ENCODE measurements around the gene LRMDA.

The LRMDA gene

GRCh38 chr10:76001461-76001860 is 570.0 kb downstream of the LRMDA start:
- TF ChIP-seq CTCF (IDR thresholded peaks at IDR 0.05) = no peak
- Histone ChIP-seq H3K4me1 (no peaks in the 10 kb centered on the region), H3K27ac (no peak overlapping the region)

DNA sequence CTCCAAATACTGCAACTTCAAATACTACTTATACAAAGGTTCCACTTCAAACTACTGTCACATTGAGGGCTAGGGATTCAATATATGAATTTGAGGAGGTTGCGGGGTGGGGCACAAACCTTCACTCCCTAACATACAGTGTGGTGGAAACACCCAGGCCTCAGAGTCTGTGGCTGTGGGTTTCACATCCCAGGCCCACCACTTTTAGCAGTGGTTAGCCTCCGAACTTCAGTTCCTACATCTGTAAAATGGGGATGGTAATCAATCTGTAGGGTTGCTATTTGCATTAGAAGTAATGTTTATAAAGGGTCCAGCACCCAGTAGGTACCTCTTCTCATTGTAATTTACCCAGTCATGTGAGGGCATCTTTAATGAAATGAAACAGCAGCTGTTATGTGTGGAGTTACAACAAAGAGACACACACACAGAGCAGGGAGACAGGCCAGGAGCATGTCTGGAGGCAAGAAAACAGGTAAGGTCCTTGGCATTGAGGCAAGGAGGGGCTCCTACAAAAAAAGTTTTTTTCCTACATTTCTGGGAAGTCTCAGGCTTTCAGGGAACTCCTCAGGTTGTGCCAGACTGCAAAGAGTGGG is 570.9 kb downstream of the LRMDA start:
- H3K4me3 ChIP-seq = no peak overlapping the region
- no peaks in the 10 kb centered on the region for H3K9me3 ChIP-seq
- H3K4me1 ChIP-seq = no peaks in the 10 kb centered on the region
- no peaks in the 10 kb centered on the region for H3K36me3 ChIP-seq
- H3K27me3 ChIP-seq = no peaks in the 10 kb centered on the region
- no peak for DNase-seq
- H3K27ac ChIP-seq = no peak overlapping the region
- TF ChIP-seq CTCF (IDR thresholded peaks at IDR 0.05) = no peak
- intact Hi-C loops (cut with DNase I; ENCODE audit: low total_unique reads) = no loop called here

More at GRCh38 chr10:76001461-76001860, 570.0 kb downstream of the LRMDA start:
- Histone ChIP-seq H3K27me3 (no peaks in the 10 kb centered on the region), H3K36me3 (no peaks in the 10 kb centered on the region), H3K4me3 (no peak overlapping the region), H3K9me3 (no peaks in the 10 kb centered on the region)
- intact Hi-C loops (cut with DNase I; ENCODE audit: low total_unique reads) = no loop called here
- DNase-seq = no peak

- Histone ChIP-seq H3K36me3 (no peaks in the 10 kb centered on the region), H3K4me3 (no peak overlapping the region), H3K4me1 (no peaks in the 10 kb centered on the region), H3K27ac (no peak overlapping the region), H3K9me3 (no peaks in the 10 kb centered on the region), H3K27me3 (no peaks in the 10 kb centered on the region)
- TF ChIP-seq CTCF (IDR thresholded peaks at IDR 0.05) = no peak
- intact Hi-C loops (cut with DNase I; ENCODE audit: low total_unique reads) = no loop called here
- DNase-seq = no peak
Measured at GRCh38 chr10:76007667-76008181, 576.3 kb downstream of the LRMDA start.

DNA sequence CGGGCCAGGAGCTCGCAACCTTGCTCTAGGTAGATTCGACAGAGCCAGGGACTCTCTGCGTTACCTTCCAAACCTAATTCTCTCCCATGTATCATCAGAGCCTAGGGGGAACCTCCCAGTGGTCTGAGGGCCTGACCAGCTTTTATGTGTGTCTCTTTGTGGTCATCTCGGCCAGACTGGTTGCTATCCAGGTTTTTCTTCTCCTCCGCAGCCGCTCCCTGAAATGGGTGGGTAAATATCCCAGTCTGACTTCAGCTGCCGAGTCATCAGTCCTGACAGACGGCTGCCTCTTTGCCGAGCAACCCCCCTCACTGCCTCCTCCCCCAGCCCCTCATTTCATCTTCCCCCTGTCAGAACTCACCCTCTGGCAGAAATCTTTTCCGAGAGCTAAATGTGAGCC is 578.1 kb downstream of the LRMDA start:
- intact Hi-C loops (cut with DNase I; ENCODE audit: low total_unique reads) = no loop called here
- H3K27me3 ChIP-seq = no peaks in the 10 kb centered on the region
- no peaks in the 10 kb centered on the region for H3K36me3 ChIP-seq
- no peak for DNase-seq
- H3K4me3 ChIP-seq = no peak overlapping the region
- no peak overlapping the region for H3K27ac ChIP-seq
- no peaks in the 10 kb centered on the region for H3K9me3 ChIP-seq
- H3K4me1 ChIP-seq = no peaks in the 10 kb centered on the region
- no peak for TF ChIP-seq CTCF (IDR thresholded peaks at IDR 0.05)

DNA sequence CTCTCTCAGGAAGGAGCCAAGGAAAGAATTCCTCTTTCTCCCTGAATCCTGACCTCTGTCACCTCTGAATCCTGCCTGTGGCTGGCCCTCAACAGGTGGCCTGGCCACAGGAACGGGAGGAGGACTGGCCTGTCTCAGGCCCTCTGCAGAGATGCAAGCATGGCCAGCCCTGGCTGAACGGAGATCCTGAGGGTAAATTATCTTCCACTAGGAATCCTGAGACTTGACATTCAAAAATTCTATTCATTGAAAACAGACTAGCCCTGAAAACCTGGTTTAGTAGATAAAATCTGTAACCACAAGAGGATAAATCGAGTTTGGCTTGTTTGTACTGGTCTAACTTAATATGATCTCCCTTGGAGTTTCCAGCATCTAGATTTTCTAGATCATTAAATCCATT is 579.3 kb downstream of the LRMDA start:
- DNase-seq = no peak
- Histone ChIP-seq H3K27me3 (no peaks in the 10 kb centered on the region), H3K9me3 (no peaks in the 10 kb centered on the region), H3K27ac (no peak overlapping the region), H3K4me3 (no peak overlapping the region), H3K4me1 (no peaks in the 10 kb centered on the region), H3K36me3 (no peaks in the 10 kb centered on the region)
- no peak for TF ChIP-seq CTCF (IDR thresholded peaks at IDR 0.05)
- intact Hi-C loops (cut with DNase I; ENCODE audit: low total_unique reads) = no loop called here

All from tibial artery (tissue), 4 donors.